Loucy (cell line): ENCODE measurements around the gene NUAK1.

Source experiments
- EZH2phosphoT487 ChIP-seq: fragments of 200-600 bp; IDR thresholded peaks from 2 replicates; pipeline ENCODE4 v1.6.1; 2018; ENCODE audit warnings: antibody characterized with exemption, mild to moderate bottlenecking, moderate library complexity, borderline replicate concordance
- TF ChIP-seq, protein P1 (sequence below): fragments of 200-600 bp; sonication (generic); conservative IDR thresholded peaks from 2 replicates; pipeline ENCODE4 v1.5.1; 2014; ENCODE audit warnings: mild to moderate bottlenecking, antibody characterized with exemption, low read length

GRCh38 chr12:106046301-106046846 lies 92.4 kb downstream of the NUAK1 start:
- TF ChIP-seq, protein P1, sequence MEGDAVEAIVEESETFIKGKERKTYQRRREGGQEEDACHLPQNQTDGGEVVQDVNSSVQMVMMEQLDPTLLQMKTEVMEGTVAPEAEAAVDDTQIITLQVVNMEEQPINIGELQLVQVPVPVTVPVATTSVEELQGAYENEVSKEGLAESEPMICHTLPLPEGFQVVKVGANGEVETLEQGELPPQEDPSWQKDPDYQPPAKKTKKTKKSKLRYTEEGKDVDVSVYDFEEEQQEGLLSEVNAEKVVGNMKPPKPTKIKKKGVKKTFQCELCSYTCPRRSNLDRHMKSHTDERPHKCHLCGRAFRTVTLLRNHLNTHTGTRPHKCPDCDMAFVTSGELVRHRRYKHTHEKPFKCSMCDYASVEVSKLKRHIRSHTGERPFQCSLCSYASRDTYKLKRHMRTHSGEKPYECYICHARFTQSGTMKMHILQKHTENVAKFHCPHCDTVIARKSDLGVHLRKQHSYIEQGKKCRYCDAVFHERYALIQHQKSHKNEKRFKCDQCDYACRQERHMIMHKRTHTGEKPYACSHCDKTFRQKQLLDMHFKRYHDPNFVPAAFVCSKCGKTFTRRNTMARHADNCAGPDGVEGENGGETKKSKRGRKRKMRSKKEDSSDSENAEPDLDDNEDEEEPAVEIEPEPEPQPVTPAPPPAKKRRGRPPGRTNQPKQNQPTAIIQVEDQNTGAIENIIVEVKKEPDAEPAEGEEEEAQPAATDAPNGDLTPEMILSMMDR, result no peak
- TF ChIP-seq EZH2phosphoT487, result no peak
